OCI-LY3 (cell line): ENCODE data around the gene NDUFS2.
"Not testable (repeated sequence)": the region's sequence is repeated elsewhere in the genome, so short reads cannot be mapped to it uniquely, and the experiment has no call there.

ENCODE experiments used
- EZH2phosphoT487 ChIP-seq: fragments of 200-600 bp; shearing (Covaris generic); IDR thresholded peaks from 2 replicates; pipeline ENCODE4 v1.6.1; 2018; ENCODE audit warnings: antibody characterized with exemption, mixed run types, low read depth
- TF ChIP-seq, protein P1 (sequence below): fragments of 200-600, 300-600 bp; sonication (generic); IDR thresholded peaks from 2 replicates; pipeline ENCODE4 v1.5.1; 2014; ENCODE audit warnings: antibody characterized with exemption, low read length, low read depth

DNA sequence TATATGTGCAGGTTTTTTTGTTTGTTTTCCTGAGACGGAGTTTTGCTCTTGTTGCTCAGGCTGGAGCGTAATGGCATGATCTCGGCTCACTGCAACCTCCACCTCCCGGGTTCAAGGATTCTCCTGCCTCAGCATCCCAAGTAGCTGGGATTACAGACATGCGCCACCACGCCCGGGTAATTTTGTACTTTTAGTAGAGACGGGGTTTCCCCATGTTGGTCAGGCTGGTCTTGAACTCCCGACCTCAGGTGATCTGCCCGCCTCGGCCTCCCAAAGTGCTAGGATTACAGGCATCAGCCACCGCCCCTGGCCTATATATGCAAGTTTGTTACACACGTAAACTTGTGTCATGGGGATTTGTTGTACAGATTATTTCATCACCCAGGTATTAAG lies 22.5 kb downstream of the NDUFS2 start:
- TF ChIP-seq, protein P1, sequence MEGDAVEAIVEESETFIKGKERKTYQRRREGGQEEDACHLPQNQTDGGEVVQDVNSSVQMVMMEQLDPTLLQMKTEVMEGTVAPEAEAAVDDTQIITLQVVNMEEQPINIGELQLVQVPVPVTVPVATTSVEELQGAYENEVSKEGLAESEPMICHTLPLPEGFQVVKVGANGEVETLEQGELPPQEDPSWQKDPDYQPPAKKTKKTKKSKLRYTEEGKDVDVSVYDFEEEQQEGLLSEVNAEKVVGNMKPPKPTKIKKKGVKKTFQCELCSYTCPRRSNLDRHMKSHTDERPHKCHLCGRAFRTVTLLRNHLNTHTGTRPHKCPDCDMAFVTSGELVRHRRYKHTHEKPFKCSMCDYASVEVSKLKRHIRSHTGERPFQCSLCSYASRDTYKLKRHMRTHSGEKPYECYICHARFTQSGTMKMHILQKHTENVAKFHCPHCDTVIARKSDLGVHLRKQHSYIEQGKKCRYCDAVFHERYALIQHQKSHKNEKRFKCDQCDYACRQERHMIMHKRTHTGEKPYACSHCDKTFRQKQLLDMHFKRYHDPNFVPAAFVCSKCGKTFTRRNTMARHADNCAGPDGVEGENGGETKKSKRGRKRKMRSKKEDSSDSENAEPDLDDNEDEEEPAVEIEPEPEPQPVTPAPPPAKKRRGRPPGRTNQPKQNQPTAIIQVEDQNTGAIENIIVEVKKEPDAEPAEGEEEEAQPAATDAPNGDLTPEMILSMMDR: not testable (repeated sequence)
- not testable (repeated sequence) for TF ChIP-seq EZH2phosphoT487
